Esophagus muscularis mucosa (tissue), 4 donors: ENCODE measurements around the gene XG. TPM values are rescaled to one million over a fixed set of nuclear protein-coding genes. Genes with fewer than 3 reads are reported as not detected.

Source experiments
- DNase-seq: peaks from one replicate; pipeline ENCODE4 v3.0.0-alpha.2; 2017; ENCODE audit errors: extremely low spot score
- H3K27ac ChIP-seq, 4 donors: fragments of 200-600 bp; sonication (generic); replicated peaks in 1 of 4; 1 replicate in 3 of 4; 2 replicates in 1 of 4; pipeline ENCODE4 v1.5.1; 2016 to 2019; ENCODE audit warnings: mild to moderate bottlenecking in 1 of 4
- H3K27me3 ChIP-seq, 4 donors: fragments of 200-600 bp; sonication (generic); one replicate each; pipeline versions ENCODE4 v1.5.1 to v1.6.0; 2016 to 2019
- H3K36me3 ChIP-seq, 4 donors: fragments of 200-600 bp; sonication (generic); one replicate each; pipeline ENCODE4 v1.5.1; 2016 to 2019
- H3K4me1 ChIP-seq, 4 donors: fragments of 200-600 bp; sonication (generic); one replicate each; pipeline ENCODE4 v1.5.1; 2016 to 2019
- H3K4me3 ChIP-seq, 4 donors: fragments of 200-600 bp; sonication (generic); 1 replicate in 2 of 4; 2 replicates in 2 of 4; pipeline ENCODE4 v1.5.1; 2016 to 2019; ENCODE audit warnings: mild to moderate bottlenecking in 4 of 4, moderate library complexity in 1 of 4
- H3K9me3 ChIP-seq, 4 donors: fragments of 200-600 bp; sonication (generic); 1 replicate in 3 of 4; 2 replicates in 1 of 4; pipeline ENCODE4 v1.5.1; 2016 to 2019
- EP300 ChIP-seq: sonication (generic); formaldehyde crosslinking; IDR thresholded peaks from one replicate; pipeline ENCODE4 v1.6.1; 2017; ENCODE audit warnings: antibody characterized with exemption
- POLR2A ChIP-seq: fragments of 450-650 bp; IDR thresholded peaks from one replicate; pipeline ENCODE4 v1.6.1; 2017; ENCODE audit warnings: antibody characterized with exemption, moderate library complexity, mild to moderate bottlenecking, low read depth
- POLR2AphosphoS5 ChIP-seq, 2 donors: sonication (generic); formaldehyde crosslinking; IDR thresholded peaks; one replicate each; pipeline ENCODE4 v1.6.1; 2017; ENCODE audit warnings: antibody characterized with exemption in 2 of 2
- WGBS: methylation state at CpG from one replicate; pipeline ENCODE4 v1.1.5; 2018; 5-methylcytosine and 5-hydroxymethylcytosine counted together
- intact Hi-C: fragments of 100-400 bp; cut with DNase I; formaldehyde crosslinking; loops from one replicate; pipeline ENCODE4 v1.15.1; 2023
- total RNA-seq, 4 donors: library from RNA; depleted of rRNA; stranded (reverse); fragments of >200 nt; gene quantifications; one replicate each; pipeline versions ENCODE4 v1.1.0 to v1.2.1, GENCODE V29; 2016
- TF ChIP-seq, protein P1 (sequence below), 3 experiments: fragments of 200-600 bp in 2 of 3; fragments of 450-650 bp in 1 of 3; sonication (generic) in 2 of 3; IDR thresholded peaks; one replicate each; pipeline ENCODE4 v1.5.1; 2017 to 2019; ENCODE audit warnings: antibody characterized with exemption in 3 of 3, mild to moderate bottlenecking in 2 of 3, moderate library complexity in 1 of 3

XG gene
- total RNA-seq, 4 donors from 2014 or later, result 0.39 to 0.83 (median 0.40) TPM; not detected in 1

DNA sequence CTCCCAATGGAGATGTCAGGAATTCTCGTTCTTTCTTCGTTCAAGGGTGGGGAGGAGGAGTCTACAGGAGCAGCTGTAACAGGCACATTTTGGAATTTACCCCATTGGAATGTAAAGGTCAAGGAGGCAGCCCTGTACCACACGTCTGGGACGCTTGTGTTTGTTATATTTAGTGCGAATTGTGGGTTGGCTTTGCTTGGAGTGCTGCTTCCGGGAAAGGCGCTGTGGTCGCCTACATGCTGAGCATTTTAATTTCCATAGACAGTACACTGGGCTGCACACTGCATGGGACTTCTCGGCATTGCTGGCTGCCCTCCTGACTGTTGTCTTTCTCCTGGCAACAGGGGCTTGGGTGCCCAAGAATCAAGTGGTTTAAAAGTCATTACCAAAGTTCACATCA is 89.7 kb downstream of the XG start:
- TF ChIP-seq, protein P1, sequence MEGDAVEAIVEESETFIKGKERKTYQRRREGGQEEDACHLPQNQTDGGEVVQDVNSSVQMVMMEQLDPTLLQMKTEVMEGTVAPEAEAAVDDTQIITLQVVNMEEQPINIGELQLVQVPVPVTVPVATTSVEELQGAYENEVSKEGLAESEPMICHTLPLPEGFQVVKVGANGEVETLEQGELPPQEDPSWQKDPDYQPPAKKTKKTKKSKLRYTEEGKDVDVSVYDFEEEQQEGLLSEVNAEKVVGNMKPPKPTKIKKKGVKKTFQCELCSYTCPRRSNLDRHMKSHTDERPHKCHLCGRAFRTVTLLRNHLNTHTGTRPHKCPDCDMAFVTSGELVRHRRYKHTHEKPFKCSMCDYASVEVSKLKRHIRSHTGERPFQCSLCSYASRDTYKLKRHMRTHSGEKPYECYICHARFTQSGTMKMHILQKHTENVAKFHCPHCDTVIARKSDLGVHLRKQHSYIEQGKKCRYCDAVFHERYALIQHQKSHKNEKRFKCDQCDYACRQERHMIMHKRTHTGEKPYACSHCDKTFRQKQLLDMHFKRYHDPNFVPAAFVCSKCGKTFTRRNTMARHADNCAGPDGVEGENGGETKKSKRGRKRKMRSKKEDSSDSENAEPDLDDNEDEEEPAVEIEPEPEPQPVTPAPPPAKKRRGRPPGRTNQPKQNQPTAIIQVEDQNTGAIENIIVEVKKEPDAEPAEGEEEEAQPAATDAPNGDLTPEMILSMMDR (IDR thresholded peaks at IDR 0.05), result no peak
- TF ChIP-seq EP300, result no peak
- no peak for TF ChIP-seq POLR2A
- no peak for TF ChIP-seq POLR2AphosphoS5 (IDR thresholded peaks at IDR 0.05)
- H3K4me1 ChIP-seq, result no peaks in the 10 kb centered on the region
- no peak overlapping the region for H3K27ac ChIP-seq
- DNase-seq, result no peak
- H3K27me3 ChIP-seq, result no peaks in the 10 kb centered on the region
- H3K4me3 ChIP-seq, result no peak overlapping the region
- intact Hi-C loops, result no loop called here
- WGBS, result 64% methylated on average over 8 of the region's 9 CpGs
- no peaks in the 10 kb centered on the region for H3K36me3 ChIP-seq
- peaks cover 0 to 6% (median 0%) of the 10 kb centered on the region in 4 donors for H3K9me3 ChIP-seq

DNA sequence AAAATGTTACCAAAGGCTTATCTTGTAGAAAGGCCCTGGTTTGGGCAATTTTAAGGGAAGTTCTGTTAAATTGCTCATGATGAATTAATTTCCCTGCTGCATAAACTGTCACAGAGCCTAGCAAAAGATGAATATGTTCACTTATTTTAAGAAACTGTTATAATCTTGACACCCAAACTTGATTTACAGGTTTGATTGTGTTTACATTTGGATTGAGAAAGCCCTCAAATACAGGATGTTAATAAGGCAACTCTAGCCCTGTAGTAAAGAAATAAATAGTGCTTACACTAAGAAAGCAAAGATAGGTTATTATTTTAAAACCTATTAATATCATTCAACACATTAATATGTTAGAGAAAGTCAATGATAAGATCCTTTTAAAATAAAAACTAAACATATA is 95.2 kb downstream of the XG start:
- Histone ChIP-seq H3K27me3 (no peaks in the 10 kb centered on the region), H3K4me3 (no peak overlapping the region), H3K9me3 (no peaks in the 10 kb centered on the region), H3K27ac (no peak overlapping the region), H3K4me1 (peaks cover 0 to 7% (median 3%) of the 10 kb centered on the region in 4 donors), H3K36me3 (no peaks in the 10 kb centered on the region)
- intact Hi-C loops, result no loop called here
- TF ChIP-seq POLR2AphosphoS5 (IDR thresholded peaks at IDR 0.05) (no peak), POLR2A (no peak), EP300 (no peak)
- TF ChIP-seq, protein P1 (IDR thresholded peaks at IDR 0.05), result no peak
- no peak for DNase-seq

- peaks cover 0 to 7% (median 3%) of the 10 kb centered on the region in 4 donors for H3K4me1 ChIP-seq
- H3K27ac ChIP-seq, result peak overlapping the region; percentile 22 to 43 (median 31)
- intact Hi-C loops, result no loop called here
- DNase-seq, result no peak
- WGBS, result 67% methylated on average over 9 of the region's 9 CpGs
- H3K36me3 ChIP-seq, result no peaks in the 10 kb centered on the region
- no peaks in the 10 kb centered on the region for H3K27me3 ChIP-seq
- H3K9me3 ChIP-seq, result no peaks in the 10 kb centered on the region
- peak overlapping the region in 2 of 4 donors; percentile 20 to 32 for H3K4me3 ChIP-seq
- TF ChIP-seq POLR2AphosphoS5 (IDR thresholded peaks at IDR 0.05) (no peak), POLR2A (no peak), EP300 (no peak)
- TF ChIP-seq, protein P1 (IDR thresholded peaks at IDR 0.05), result no peak
Observed at GRCh38 chrX:2848871-2849301, 97.0 kb downstream of the XG start.

GRCh38 chrX:2854918-2855317 is 103.1 kb downstream of the XG start:
- Histone ChIP-seq H3K36me3 (no peaks in the 10 kb centered on the region), H3K9me3 (no peaks in the 10 kb centered on the region), H3K27ac (no peak overlapping the region), H3K4me3 (no peak overlapping the region), H3K27me3 (no peaks in the 10 kb centered on the region), H3K4me1 (peaks cover 0 to 2% (median 0%) of the 10 kb centered on the region in 4 donors)
- TF ChIP-seq, protein P1 (IDR thresholded peaks at IDR 0.05), result no peak
- no peak for TF ChIP-seq POLR2AphosphoS5 (IDR thresholded peaks at IDR 0.05)
- TF ChIP-seq POLR2A, result no peak
- no peak for TF ChIP-seq EP300
- DNase-seq, result no peak
- 95% methylated on average over 15 of the region's 21 CpGs for WGBS
- intact Hi-C loops, result no loop called here

- Histone ChIP-seq H3K9me3 (no peaks in the 10 kb centered on the region), H3K4me3 (no peak overlapping the region), H3K36me3 (no peaks in the 10 kb centered on the region), H3K27ac (no peak overlapping the region), H3K4me1 (no peaks in the 10 kb centered on the region), H3K27me3 (no peaks in the 10 kb centered on the region)
- 91% methylated on average over 2 of the region's 2 CpGs for WGBS
- intact Hi-C loops, result no loop called here
- DNase-seq, result no peak
- TF ChIP-seq POLR2AphosphoS5 (IDR thresholded peaks at IDR 0.05), result no peak
- TF ChIP-seq EP300, result no peak
- TF ChIP-seq, protein P1 (IDR thresholded peaks at IDR 0.05), result no peak
- TF ChIP-seq POLR2A, result no peak
Observed at GRCh38 chrX:2855761-2856160, 103.9 kb downstream of the XG start.
